NCI-H2029 (cell line): ENCODE measurements around the gene RPTOR.
"Not testable (repeated sequence)": the region's sequence is repeated elsewhere in the genome, so short reads cannot be mapped to it uniquely, and the experiment has no call there.

Experiments used
- DNase-seq: peaks from one replicate; lab custom pipeline; 2025; lab: John Stamatoyannopoulos, UW

The RPTOR gene

GRCh38 chr17:80513201-80513600 is 31.4 kb upstream of the RPTOR start:
- DNase-seq, result no peak

DNA sequence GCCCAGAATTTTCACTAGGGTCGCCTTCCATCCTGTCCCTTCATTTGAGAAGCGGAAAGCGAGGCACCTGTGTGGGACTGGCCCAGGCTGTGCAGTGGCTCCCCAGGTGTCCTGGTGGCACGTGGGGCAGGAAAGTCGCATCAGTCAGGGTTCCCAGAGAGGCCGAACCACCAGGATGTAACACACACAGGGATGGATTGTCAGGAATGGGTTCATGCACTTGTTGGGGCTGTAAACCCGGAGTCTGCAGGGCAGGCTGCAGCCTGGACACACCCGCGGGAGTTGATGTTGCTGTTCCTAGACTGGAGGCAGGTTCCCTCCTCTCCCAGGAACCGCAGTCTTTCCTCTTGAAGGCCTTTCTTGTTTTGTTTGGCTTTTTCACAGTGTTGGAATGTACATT is 30.7 kb upstream of the RPTOR start:
- no peak for DNase-seq

GRCh38 chr17:80516171-80516932 is 28.3 kb upstream of the RPTOR start:
- no peak for DNase-seq

DNA sequence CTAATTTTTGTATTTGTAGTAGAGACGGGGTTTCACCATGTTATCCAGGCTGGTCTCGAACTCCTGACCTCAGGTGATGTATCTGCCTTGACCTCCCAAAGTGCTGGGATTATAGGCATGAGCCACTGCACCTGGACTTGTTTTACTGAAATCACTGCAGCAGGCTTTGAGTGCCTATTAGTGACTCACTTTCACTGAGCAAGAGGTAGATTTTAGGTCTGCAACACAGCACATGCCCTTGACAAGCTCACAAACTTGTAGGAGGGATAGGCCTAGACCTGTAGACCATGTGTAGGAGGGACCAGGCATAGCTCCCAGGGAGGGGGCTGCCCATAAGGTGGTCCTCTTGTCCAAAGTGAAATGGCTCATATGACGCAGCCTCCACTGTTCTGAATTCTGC is 27.0 kb upstream of the RPTOR start:
- DNase-seq, result no peak

- no peak for DNase-seq
Observed at GRCh38 chr17:80518392-80518791, 26.2 kb upstream of the RPTOR start.

GRCh38 chr17:80519091-80519781 is 25.4 kb upstream of the RPTOR start:
- DNase-seq, result no peak

DNA sequence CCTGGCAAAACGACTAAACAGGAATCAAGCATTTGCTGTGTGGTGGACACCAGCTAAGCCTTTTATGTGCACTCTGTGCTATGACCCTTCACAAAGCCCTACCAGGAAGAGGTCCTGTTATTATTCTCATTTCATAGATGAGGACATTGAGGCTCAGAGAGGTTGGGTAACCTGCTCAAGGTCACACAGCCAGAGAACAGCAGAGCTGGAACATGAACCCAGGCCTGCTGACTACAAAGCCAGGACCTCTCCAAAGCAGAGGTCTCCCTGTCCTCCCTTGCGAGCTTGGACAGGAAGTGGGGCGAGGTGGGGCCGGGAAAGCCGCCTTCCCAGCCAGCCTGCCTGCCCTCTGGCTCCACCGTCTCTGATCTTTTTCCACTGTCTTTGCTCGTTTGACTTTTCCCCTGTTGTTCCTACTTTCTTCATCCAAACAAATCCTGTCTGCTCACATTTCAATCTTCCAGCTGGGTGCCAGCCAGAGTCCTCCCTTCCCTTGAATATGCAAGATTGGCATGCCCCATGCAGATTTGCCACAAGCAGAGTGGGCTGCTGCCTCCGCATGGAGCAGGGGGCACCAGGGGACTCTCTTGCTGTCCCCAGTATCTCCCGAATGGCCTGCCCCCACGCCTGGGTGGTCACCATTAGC is 23.7 kb upstream of the RPTOR start:
- no peak for DNase-seq

- no peak for DNase-seq
Observed at GRCh38 chr17:80523054-80523744, 21.4 kb upstream of the RPTOR start.

DNA sequence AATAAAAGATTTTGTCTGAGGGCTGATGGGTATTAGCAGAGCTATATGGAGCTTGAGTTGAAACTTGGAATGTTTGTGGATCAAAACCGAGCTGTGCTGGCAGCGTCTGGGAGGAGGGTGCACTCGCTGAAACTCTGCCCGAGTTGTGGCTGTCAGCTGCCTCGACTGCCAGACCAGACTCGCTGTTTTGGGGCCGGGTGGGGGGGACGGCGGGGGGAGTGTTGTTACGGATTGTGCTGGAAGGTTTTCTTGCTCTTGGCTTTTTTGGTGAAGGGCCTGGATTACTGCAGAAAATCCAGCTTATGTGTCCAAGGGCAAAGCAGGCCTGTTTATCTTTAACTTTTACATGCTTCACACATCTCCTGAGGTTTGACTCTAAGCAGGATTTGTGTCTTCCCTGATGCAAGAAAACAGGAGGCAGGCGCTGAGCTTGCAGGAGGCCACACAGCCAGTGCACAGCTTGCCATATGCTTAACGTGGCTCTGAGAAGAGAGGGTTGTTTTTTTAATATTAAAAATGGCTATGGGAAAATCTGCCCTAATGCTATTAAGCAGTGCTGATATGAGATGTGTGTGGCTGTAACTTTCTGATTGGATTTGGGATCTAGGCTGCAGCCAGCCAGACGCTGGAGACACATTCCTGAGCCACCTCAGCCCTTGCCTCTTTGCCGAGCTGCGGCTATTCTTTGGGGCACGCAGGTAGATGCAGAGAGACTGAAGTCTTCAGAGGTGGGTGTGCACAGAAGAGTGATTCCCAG is 20.5 kb upstream of the RPTOR start:
- DNase-seq, result no peak

DNA sequence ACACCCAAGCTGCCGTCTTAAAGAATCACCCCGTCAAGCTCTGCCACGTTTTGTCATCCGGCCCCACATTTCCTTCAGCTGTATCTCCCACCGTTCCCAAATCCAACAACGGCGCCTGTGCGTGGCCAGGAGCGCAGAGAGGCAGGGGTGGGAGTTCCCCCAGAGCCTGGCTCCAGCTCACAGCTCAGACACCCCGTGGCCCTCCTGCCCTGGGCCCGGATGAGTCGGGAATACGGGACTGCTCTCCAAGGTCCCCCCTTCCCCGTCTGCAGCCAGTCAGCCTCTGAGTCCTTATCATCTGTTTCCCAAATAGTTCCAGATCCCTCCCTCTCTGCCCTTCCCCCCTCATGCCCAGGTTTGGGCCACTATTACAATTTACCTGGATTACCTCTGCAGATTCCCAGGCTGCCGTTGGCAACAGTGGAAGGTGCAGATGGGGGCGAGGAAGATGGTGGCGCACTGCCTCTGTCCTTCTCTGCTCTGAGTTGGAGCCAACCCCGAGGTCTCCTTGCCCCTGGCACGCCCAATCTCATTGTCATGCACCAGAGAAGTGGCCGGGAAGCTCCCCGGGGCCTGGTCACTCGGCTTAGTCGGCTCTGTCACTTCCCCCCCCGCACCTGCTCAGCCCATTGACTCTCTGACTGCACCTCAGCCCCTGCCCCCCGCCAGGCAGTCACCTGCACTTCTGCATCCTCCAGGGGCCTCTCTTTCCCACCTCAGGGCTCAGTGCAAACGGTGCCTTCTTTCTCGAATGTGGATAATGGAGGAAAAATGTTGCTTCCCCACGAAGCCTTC is 18.3 kb upstream of the RPTOR start:
- DNase-seq, result no peak

DNA sequence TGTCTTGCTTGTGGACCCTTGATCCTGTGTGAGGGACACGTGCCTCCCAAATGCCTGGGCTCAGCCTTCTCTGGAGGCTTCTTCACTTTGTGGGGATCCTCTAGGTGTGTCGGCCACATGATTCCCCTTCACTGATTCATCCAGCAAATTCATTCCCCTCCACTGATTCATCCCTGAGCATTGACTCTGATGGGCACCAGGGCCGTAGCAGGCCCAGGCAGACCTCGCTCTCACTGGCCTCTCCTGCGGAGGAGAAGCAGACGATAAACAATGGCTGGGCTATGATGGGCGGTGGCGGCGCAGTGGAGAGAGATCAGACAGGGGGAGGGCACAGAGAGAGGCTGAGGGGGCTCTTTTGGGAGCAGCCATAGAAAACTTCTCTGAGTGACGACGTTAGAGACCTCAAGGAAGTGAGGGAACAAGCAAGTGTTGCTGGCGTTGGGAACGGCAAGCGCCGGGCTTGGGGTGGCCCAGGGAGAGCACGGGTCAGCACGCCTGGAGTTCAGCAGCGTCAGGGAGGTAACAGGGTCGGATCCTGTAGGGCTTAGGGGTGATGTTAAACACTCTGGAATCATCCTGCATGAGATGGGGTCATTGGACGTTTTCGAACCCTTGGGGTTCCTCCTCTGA is 17.5 kb upstream of the RPTOR start:
- no peak for DNase-seq

- DNase-seq, result no peak
Observed at GRCh38 chr17:80528536-80528935, 16.1 kb upstream of the RPTOR start.

DNA sequence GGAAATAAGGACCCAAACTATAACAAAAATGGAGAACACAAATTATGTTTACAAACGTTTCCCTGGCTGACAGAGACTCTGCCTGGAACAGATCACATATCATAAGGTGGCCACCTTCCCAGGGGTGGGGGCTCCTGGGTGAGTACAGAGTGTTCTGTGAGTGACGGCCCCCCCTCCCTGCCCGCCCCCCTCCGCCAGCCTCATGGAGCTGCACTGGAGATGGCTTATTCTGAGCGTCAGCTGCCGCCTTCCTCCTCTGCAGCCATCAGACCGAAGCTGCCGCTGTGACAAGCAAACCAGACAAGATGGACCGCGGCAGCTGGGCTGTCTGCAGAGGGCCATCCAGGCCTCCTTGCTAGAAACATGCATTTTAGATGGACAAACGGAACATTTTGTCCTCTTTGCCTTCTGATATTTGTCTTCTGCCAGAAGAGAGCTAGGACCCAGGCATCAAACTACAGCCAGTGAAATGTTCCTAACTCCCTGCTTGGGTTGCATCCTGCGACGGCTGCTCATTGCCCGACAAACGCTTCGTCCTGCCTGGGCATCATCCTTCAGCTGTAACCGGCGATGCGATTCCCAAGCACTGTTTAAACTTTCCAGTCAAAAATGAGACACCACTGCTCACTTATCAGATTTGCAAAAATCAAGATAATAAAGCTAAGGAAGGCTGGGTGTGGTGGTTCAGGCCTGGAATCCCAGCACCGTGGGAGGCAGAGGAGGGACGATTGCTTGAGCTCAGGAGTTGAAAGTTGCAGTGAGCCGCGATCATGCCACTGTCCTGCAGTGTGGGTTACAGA is 15.3 kb upstream of the RPTOR start:
- no peak for DNase-seq

DNA sequence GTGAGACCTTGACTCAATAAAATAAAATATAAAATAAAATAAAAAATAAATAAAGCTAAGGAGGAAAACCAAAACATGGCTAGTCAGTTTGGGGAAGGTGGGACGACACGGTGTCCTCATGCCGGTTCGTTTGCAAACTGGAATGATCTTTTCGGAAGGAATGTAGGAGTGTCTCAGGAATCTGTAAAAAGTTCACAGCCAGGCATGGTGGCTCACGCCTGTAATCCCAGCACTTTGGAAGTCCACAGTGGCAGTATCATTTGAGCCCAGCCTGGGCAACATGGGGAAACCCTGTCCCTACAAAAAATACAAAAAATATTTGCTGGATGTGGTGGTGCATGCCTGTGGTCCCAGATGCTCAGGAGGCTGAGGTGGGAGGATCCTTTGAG is 14.7 kb upstream of the RPTOR start:
- DNase-seq, result no peak

GRCh38 chr17:80531400-80531799 is 13.2 kb upstream of the RPTOR start:
- DNase-seq, result no peak

GRCh38 chr17:80537386-80537785 is 7.3 kb upstream of the RPTOR start:
- DNase-seq, result not testable (repeated sequence)

- no peak for DNase-seq
Observed at GRCh38 chr17:80538484-80538883, 6.2 kb upstream of the RPTOR start.

DNA sequence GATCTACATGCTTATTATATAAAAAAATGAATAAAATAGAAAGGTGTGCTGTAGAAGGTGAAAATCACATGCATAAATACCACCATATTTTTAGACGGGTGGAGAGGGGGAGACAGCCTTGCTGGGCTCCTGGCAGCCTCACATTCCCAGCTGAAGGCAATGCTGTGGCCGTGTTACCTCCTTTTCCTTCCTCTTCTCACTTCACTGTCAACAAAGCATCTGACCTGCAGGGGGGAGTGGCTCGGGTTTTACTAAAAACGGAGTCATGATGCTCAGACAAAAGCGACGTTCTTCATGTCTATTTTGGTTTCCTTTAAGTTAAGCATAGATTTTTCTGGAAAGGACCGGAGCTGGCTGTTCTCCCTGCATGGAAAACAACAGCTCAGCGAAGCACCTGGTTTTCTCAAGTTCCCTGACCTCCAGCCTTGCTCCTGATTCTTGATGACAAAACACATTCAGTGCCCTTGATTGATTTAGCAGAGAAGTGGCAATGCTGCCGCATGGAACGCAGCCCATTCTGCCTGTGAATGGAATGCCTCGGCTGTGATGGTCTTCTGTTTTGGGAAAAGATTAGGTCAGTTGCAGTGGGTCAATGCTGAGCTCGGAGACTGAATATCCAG is 5.5 kb upstream of the RPTOR start:
- no peak for DNase-seq

- no peak for DNase-seq
Observed at GRCh38 chr17:80545499-80545826, 825 bp downstream of the RPTOR start.
